ENCODE results near the gene ALG14. TPM values are rescaled to one million over a fixed set of nuclear protein-coding genes. Genes with fewer than 3 reads are reported as not detected.

ALG14 gene
- total and polyA plus RNA-seq, 2 donors (not counting 1 experiment from before 2014, with no cell fraction given) = 3.5 to 3.8 TPM

DNA sequence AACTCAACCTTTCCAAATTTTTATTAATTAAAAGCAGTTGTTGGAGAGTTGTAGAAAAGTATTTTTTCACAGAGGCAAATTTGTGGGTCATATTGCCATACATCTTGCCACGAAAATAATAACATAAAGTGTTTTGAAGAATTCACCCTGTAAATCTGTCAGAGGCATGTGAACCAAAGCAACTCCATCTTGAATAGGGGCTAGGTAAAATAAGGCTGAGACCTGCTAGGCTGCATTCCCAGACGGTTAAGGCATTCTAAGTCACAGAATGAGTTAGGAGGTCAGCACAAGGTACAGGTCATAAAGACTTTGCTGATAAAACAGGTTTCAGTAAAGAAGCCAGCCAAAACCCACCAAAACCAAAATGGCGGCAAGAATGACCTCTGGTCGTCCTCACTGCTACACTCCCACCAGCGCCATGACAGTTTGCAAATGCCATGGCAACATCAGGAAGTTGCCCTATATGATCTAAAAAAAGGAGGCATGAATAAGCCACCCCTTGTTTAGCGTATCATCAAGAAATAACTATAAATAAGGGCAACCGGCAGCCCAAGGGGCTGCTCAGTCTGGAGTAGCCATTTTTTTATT, 141.4 kb downstream of the ALG14 start:
- Histone ChIP-seq H4K20me1 (ENCODE audit: control insufficient read depth, extremely low read depth, insufficient read depth, low read length) (no peaks in the 10 kb centered on the region), H2AFZ (ENCODE audit: low read length) (no peak overlapping the region), H3K4me3 (replicated peaks in 1 of 4; ENCODE audit: control extremely low read depth in 1 of 4, insufficient read depth in 1 of 4, low read depth in 3 of 4, low read length in 4 of 4) (no peak overlapping the region), H3K36me3 (ENCODE audit: control insufficient read depth, insufficient read depth, low read length) (no peaks in the 10 kb centered on the region), H3K4me2 (ENCODE audit: extremely low read depth, insufficient read depth, low read length) (no peak overlapping the region), H3K27me3 (ENCODE audit: control insufficient read depth, insufficient read depth, low read length) (no peaks in the 10 kb centered on the region), H3K4me1 (ENCODE audit: control insufficient read depth, extremely low read depth, insufficient read depth, low read length) (peaks cover 3% of the 10 kb centered on the region), H3K9me3 (ENCODE audit: control insufficient read depth, insufficient read depth, low read depth, low read length) (no peaks in the 10 kb centered on the region), H3K27ac (ENCODE audit: insufficient read depth, low read length) (no peak overlapping the region), H3K9ac (ENCODE audit: insufficient read depth, low read length) (no peak overlapping the region), H3K79me2 (ENCODE audit: control insufficient read depth, insufficient read depth, low read length) (peaks cover 29% of the 10 kb centered on the region)
- no peak for TF ChIP-seq EZH2 (IDR thresholded peaks at IDR 0.05; ENCODE audit: low read length, missing control alignments)
- TF ChIP-seq, protein P1, sequence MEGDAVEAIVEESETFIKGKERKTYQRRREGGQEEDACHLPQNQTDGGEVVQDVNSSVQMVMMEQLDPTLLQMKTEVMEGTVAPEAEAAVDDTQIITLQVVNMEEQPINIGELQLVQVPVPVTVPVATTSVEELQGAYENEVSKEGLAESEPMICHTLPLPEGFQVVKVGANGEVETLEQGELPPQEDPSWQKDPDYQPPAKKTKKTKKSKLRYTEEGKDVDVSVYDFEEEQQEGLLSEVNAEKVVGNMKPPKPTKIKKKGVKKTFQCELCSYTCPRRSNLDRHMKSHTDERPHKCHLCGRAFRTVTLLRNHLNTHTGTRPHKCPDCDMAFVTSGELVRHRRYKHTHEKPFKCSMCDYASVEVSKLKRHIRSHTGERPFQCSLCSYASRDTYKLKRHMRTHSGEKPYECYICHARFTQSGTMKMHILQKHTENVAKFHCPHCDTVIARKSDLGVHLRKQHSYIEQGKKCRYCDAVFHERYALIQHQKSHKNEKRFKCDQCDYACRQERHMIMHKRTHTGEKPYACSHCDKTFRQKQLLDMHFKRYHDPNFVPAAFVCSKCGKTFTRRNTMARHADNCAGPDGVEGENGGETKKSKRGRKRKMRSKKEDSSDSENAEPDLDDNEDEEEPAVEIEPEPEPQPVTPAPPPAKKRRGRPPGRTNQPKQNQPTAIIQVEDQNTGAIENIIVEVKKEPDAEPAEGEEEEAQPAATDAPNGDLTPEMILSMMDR (conservative IDR thresholded peaks at IDR 0.05 in 1 of 2, IDR thresholded peaks at IDR 0.05 in 1 of 2; ENCODE audit: low read depth in 1 of 2, low read length in 2 of 2) = no peak
- DNase-seq (ENCODE audit: low read depth in 2 of 2) = no peak

DNA sequence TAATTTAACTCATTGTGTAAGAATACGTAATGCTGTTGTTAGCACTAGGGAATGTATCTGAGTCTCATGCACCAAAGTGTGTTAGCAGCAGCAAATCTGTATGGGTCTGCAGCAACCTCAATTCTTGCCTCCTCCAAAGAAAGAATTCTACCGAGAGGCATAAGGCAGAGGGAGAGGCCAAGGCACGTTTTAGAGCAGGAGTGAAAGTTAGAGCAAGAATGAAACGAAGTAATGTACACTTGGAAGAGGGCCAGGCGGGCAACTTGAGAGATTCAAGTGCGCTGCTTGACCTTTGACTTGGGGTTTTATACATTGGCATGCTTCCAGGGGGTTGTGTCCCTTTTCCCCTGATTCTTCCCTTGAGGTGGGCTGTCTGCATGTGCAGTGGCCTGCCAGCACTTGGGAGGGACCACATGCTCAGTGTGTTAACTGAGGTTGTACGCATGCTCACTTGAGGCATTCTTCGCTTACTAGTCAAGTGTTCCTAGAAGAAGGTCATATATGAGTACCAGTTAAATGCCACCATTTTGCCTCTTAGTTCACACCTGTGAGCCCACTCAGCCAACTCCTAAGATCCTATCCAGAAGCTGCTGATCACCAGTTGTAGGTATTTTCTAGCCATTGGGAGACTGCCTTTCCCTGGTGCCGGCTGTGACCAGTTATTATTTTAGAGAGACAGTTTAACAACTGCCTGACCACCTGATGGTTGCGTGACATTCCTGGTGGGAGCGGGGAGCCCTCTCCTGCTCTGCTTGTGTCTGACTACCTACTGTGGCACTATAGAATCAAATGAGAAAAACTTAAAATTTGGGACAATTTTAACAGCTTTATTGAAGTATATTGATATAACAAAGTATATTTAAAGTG, 143.2 kb downstream of the ALG14 start:
- no peak for DNase-seq (ENCODE audit: low read depth in 2 of 2)
- H3K4me3 ChIP-seq (replicated peaks in 1 of 4; ENCODE audit: control extremely low read depth in 1 of 4, insufficient read depth in 1 of 4, low read depth in 3 of 4, low read length in 4 of 4) = peak overlapping the region; percentile 8 to 87 (median 62)

More for the DNA sequence above, 143.2 kb downstream of the ALG14 start:
- no peaks in the 10 kb centered on the region for H3K27me3 ChIP-seq (ENCODE audit: control insufficient read depth, insufficient read depth, low read length)
- no peaks in the 10 kb centered on the region for H3K36me3 ChIP-seq (ENCODE audit: control insufficient read depth, insufficient read depth, low read length)
- no peak overlapping the region for H3K9ac ChIP-seq (ENCODE audit: insufficient read depth, low read length)
- H4K20me1 ChIP-seq (ENCODE audit: control insufficient read depth, extremely low read depth, insufficient read depth, low read length) = no peaks in the 10 kb centered on the region
- no peaks in the 10 kb centered on the region for H3K9me3 ChIP-seq (ENCODE audit: control insufficient read depth, insufficient read depth, low read depth, low read length)
- peak overlapping the region; percentile 83 for H3K4me2 ChIP-seq (ENCODE audit: extremely low read depth, insufficient read depth, low read length)
- peaks cover 47% of the 10 kb centered on the region for H3K79me2 ChIP-seq (ENCODE audit: control insufficient read depth, insufficient read depth, low read length)
- H2AFZ ChIP-seq (ENCODE audit: low read length) = no peak overlapping the region
- no peak overlapping the region for H3K27ac ChIP-seq (ENCODE audit: insufficient read depth, low read length)
- TF ChIP-seq, protein P1 (conservative IDR thresholded peaks at IDR 0.05 in 1 of 2, IDR thresholded peaks at IDR 0.05 in 1 of 2; ENCODE audit: low read depth in 1 of 2, low read length in 2 of 2) = no peak
- TF ChIP-seq EZH2 (IDR thresholded peaks at IDR 0.05; ENCODE audit: low read length, missing control alignments) = no peak
- no peaks in the 10 kb centered on the region for H3K4me1 ChIP-seq (ENCODE audit: control insufficient read depth, extremely low read depth, insufficient read depth, low read length)
